SK-N-MC (cell line): ENCODE measurements around the gene PGLYRP4.

Experiments used
- EZH2 ChIP-seq: fragments of 200-600 bp; sonication (generic); IDR thresholded peaks from one replicate; pipeline ENCODE4 v1.6.1; 2017; ENCODE audit warnings: antibody characterized with exemption
- FOXP2 ChIP-seq: optimal IDR thresholded peaks from 2 replicates; pipeline ENCODE3; 2011; ENCODE audit warnings: mild to moderate bottlenecking, moderate library complexity; ENCODE audit not compliant: insufficient read depth; ENCODE audit errors: extremely low read length, control extremely low read depth
- POLR2AphosphoS5 ChIP-seq: IDR thresholded peaks from 2 replicates; pipeline ENCODE4 v1.6.1; 2012; ENCODE audit warnings: mild to moderate bottlenecking, low read depth, low read length, borderline replicate concordance

DNA sequence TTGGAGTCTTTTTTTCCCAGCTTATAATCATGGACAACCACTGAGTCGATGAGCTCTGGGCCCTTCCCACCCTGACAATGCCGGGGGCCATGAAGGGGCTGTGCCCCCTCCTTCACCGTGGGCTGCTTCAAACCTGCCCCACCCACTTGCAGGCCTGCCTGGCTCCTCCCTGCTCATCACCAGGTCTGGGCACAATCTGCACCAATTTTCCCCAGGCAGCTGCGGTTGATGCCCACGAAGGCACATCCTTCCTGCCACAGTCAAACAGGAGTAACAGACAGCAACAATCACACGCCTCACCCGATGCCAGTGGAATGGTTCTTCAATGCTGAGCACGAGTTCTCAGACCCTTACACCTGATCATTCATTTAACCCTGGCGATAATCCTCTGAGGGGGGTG is 54.8 kb downstream of the PGLYRP4 start:
- TF ChIP-seq POLR2AphosphoS5 (no peak), EZH2 (no peak), FOXP2 (no peak)
